MM.1S (cell line): ENCODE data around the gene C3orf18.

Experiments
- DNase-seq: peaks from one replicate; pipeline ENCODE4 v3.0.0-alpha.2; 2015
- H2AFZ ChIP-seq: fragments of 300-600 bp; sonication (generic); 2 replicates; pipeline ENCODE4 v1.6.0; 2016; ENCODE audit warnings: antibody characterized with exemption, low read length
- H3F3A ChIP-seq: fragments of 300-600 bp; sonication (generic); 2 replicates; pipeline ENCODE4 v1.6.1; 2016; ENCODE audit warnings: mild to moderate bottlenecking, antibody characterized with exemption, low read length, moderate library complexity, mixed read lengths; ENCODE audit not compliant: insufficient read depth
- H3K27ac ChIP-seq: fragments of 300-600 bp; sonication (generic); 2 replicates; pipeline ENCODE4 v1.5.1; 2016; ENCODE audit warnings: mild to moderate bottlenecking, low read length
- H3K27me3 ChIP-seq: fragments of 300-600 bp; sonication (generic); replicated peaks from 2 replicates; pipeline ENCODE4 v1.6.0; 2016; ENCODE audit warnings: low read length; ENCODE audit not compliant: insufficient read depth
- H3K36me3 ChIP-seq: fragments of 300-600 bp; sonication (generic); replicated peaks from 2 replicates; pipeline ENCODE4 v1.6.1; 2016; ENCODE audit warnings: mild to moderate bottlenecking, low read length, mixed read lengths; ENCODE audit not compliant: insufficient read depth
- H3K4me1 ChIP-seq: fragments of 300-600 bp; sonication (generic); 2 replicates; pipeline ENCODE4 v1.6.1; 2016; ENCODE audit warnings: low read length, mixed read lengths
- H3K4me2 ChIP-seq: fragments of 300-600 bp; sonication (generic); 2 replicates; pipeline ENCODE4 v1.6.0; 2016; ENCODE audit warnings: low read depth, low read length
- H3K4me3 ChIP-seq: fragments of 300-600 bp; sonication (generic); 2 replicates; pipeline ENCODE4 v1.5.1; 2016; ENCODE audit warnings: low read length, mixed read lengths
- H3K79me2 ChIP-seq: fragments of 300-600 bp; sonication (generic); 2 replicates; pipeline ENCODE4 v1.6.1; 2016; ENCODE audit warnings: mixed run types, low read length, mixed read lengths
- H3K9ac ChIP-seq: fragments of 300-600 bp; sonication (generic); 2 replicates; pipeline ENCODE4 v1.6.1; 2016; ENCODE audit warnings: low read length, mixed read lengths
- H3K9me2 ChIP-seq: fragments of 300-600 bp; sonication (generic); replicated peaks from 2 replicates; pipeline ENCODE4 v1.6.1; 2016; ENCODE audit warnings: mild to moderate bottlenecking, low read length, mixed read lengths; ENCODE audit not compliant: insufficient read depth
- H3K9me3 ChIP-seq: fragments of 300-600 bp; sonication (generic); replicated peaks from 2 replicates; pipeline ENCODE4 v1.6.1; 2016; ENCODE audit warnings: mild to moderate bottlenecking, low read length, mixed read lengths; ENCODE audit not compliant: insufficient read depth
- H4K20me1 ChIP-seq: fragments of 300-600 bp; sonication (generic); 2 replicates; pipeline ENCODE4 v1.6.1; 2016; ENCODE audit warnings: mild to moderate bottlenecking, low read length, moderate library complexity, mixed read lengths; ENCODE audit not compliant: insufficient read depth
- EZH2 ChIP-seq: fragments of 300-600 bp; sonication (generic); optimal IDR thresholded peaks from 2 replicates; pipeline ENCODE3; 2017; ENCODE audit warnings: low read depth, mild to moderate bottlenecking, antibody characterized with exemption, low read length, mixed read lengths
- EZH2phosphoT487 ChIP-seq: fragments of 300-600 bp; sonication (generic); IDR thresholded peaks from 2 replicates; pipeline ENCODE4 v1.6.1; 2018; ENCODE audit warnings: antibody characterized with exemption, low read length
- TF ChIP-seq, protein P1 (sequence below): fragments of 300-600 bp; sonication (generic); IDR thresholded peaks from 2 replicates; pipeline ENCODE4 v1.5.1; 2016; ENCODE audit warnings: antibody characterized with exemption, low read length, mixed read lengths

The C3orf18 gene

DNA sequence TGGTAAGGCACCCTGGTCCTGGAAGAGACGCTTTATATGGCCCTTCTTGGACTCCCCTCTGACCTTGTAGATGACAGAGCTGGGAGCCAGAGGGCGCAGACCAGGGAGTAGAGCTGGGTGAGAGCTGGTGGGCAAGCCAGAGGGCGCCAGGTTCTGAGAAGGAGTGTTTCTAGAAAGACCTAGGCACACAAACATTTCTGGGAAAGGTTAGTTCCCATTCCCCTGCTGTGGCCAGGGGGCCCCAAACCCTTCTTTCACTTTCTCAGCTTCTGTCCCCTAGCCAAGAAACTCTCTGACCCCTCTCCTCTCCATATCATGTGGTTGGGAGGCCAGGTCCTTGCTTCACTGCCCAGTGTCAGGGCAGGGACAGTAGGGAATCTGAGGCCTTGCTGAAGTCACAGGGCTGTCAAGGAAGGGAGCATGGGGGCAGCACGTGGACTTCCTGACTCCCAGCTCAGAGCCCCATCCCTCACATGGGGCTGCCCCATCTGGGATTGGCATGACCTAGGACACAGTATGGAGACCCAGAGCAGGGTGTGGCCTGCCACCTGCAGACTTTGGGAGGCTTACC, 5.3 kb upstream of the C3orf18 start:
- Histone ChIP-seq H3K9me2 (no peaks in the 10 kb centered on the region), H3K4me1 (peaks cover 11% of the 10 kb centered on the region), H3K27me3 (no peaks in the 10 kb centered on the region), H3K79me2 (no peaks in the 10 kb centered on the region), H3K4me3 (no peak overlapping the region), H4K20me1 (no peaks in the 10 kb centered on the region), H2AFZ (no peak overlapping the region), H3K4me2 (no peak overlapping the region), H3K9ac (no peak overlapping the region), H3F3A (peaks cover 9% of the 10 kb centered on the region; the same call in 1 of the 2 replicates), H3K9me3 (no peaks in the 10 kb centered on the region), H3K27ac (no peak overlapping the region), H3K36me3 (no peaks in the 10 kb centered on the region)
- TF ChIP-seq, protein P1, sequence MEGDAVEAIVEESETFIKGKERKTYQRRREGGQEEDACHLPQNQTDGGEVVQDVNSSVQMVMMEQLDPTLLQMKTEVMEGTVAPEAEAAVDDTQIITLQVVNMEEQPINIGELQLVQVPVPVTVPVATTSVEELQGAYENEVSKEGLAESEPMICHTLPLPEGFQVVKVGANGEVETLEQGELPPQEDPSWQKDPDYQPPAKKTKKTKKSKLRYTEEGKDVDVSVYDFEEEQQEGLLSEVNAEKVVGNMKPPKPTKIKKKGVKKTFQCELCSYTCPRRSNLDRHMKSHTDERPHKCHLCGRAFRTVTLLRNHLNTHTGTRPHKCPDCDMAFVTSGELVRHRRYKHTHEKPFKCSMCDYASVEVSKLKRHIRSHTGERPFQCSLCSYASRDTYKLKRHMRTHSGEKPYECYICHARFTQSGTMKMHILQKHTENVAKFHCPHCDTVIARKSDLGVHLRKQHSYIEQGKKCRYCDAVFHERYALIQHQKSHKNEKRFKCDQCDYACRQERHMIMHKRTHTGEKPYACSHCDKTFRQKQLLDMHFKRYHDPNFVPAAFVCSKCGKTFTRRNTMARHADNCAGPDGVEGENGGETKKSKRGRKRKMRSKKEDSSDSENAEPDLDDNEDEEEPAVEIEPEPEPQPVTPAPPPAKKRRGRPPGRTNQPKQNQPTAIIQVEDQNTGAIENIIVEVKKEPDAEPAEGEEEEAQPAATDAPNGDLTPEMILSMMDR = no peak
- no peak for TF ChIP-seq EZH2
- TF ChIP-seq EZH2phosphoT487 = no peak
- DNase-seq = no peak

DNA sequence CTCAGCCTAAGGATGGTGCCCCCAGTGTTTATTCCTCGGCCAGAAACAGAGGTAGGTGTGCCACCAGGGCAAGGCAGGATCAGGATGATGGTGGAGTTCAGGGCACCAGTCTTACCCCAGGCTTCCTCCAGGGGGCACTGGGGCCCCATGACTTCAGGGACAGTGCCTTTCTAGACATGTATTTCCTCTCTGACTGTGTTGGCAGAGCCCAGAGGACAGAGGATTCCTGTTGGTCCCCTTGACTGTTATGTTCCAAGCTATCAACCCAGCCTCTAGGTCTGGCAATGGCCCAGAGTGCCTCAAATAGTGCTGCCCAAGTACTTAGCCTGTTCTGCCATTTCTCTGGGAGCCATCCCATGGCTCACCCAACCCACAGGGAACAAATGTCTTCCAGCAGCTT, 4.6 kb upstream of the C3orf18 start:
- TF ChIP-seq EZH2phosphoT487 (no peak), EZH2 (no peak)
- TF ChIP-seq, protein P1 = peak; percentile 82
- Histone ChIP-seq H3K36me3 (no peaks in the 10 kb centered on the region), H3K9ac (no peak overlapping the region), H3K9me2 (no peaks in the 10 kb centered on the region), H3K4me2 (no peak overlapping the region), H3F3A (peaks cover 10% of the 10 kb centered on the region; the same call in 1 of the 2 replicates), H2AFZ (no peak overlapping the region), H3K9me3 (no peaks in the 10 kb centered on the region), H3K27me3 (no peaks in the 10 kb centered on the region), H3K27ac (no peak overlapping the region), H3K4me3 (no peak overlapping the region), H4K20me1 (no peaks in the 10 kb centered on the region), H3K4me1 (peaks cover 12% of the 10 kb centered on the region), H3K79me2 (no peaks in the 10 kb centered on the region)
- peak; percentile 49 for DNase-seq

DNA sequence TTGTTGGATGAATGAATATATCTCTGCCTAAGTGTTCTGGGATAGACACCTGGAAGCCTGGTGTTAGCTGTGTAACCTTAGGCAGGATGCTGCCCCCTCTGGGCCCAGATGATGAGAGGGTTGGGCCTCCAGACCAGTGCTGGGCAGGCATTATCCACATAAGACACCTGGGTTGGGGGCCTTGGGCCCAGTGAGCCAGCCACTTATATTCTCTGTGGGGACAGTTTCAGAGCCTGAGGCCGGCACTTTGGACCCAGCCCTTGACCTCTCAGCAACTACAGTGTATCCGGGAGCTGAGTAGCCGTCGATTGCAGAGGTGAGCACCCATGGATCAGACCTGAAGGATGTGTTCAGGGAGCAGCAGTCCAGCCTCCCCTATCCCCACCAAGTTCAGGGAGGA, 3.9 kb upstream of the C3orf18 start:
- Histone ChIP-seq H3F3A (peaks cover 10% of the 10 kb centered on the region; the same call in 1 of the 2 replicates), H4K20me1 (no peaks in the 10 kb centered on the region), H3K36me3 (no peaks in the 10 kb centered on the region), H3K4me1 (peaks cover 12% of the 10 kb centered on the region), H3K4me2 (no peak overlapping the region), H3K79me2 (no peaks in the 10 kb centered on the region), H3K9me3 (no peaks in the 10 kb centered on the region), H3K27me3 (peaks cover 3% of the 10 kb centered on the region; the same call in 1 of the 2 replicates), H3K9ac (no peak overlapping the region), H3K27ac (no peak overlapping the region), H3K9me2 (no peaks in the 10 kb centered on the region), H2AFZ (no peak overlapping the region), H3K4me3 (no peak overlapping the region)
- DNase-seq = no peak
- TF ChIP-seq, protein P1 = no peak
- no peak for TF ChIP-seq EZH2phosphoT487
- no peak for TF ChIP-seq EZH2
